ENCODE data around the gene ATP6V1C2.
"Not testable (repeated sequence)": the region's sequence is repeated elsewhere in the genome, so short reads cannot be mapped to it uniquely, and the experiment has no call there.

ATP6V1C2 gene

DNA sequence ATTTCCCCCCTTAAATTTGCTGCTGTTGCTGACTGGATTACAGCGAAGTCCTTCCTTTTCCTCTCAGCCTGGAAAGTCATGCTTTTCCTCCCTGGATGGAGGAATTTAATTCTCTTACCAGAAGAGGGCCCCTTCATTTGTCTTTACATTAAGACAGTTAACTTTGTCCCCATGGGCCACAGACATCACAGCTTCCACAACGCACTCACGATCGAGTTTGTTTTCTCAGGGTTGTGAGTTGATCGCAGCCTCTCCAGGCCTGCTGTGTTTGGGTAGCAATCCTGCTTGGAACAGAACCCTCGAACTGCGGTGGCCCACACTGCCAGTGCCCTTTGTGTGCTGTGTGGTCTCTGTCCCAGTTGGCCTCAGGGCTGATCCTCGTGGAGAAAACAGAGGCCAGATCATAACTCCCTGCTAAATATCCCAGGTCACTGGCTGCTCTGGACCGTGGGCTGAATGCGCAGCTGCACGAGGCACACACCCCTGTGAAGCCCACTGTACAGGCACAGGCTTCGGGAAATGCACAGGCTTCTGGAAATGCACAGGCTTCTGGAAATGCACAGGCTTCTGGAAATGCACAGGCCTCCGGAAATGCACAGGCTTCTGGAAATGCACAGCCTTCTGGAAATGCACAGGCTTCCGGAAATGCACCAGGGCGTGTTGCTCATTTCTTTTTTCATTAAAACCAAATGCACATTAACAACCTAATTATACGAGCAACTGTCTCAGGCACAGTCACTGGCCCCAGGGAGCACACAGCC, 93.3 kb downstream of the ATP6V1C2 start:
- no peak for TF ChIP-seq ZFX (IDR thresholded peaks at IDR 0.05)
- TF ChIP-seq, protein P1, sequence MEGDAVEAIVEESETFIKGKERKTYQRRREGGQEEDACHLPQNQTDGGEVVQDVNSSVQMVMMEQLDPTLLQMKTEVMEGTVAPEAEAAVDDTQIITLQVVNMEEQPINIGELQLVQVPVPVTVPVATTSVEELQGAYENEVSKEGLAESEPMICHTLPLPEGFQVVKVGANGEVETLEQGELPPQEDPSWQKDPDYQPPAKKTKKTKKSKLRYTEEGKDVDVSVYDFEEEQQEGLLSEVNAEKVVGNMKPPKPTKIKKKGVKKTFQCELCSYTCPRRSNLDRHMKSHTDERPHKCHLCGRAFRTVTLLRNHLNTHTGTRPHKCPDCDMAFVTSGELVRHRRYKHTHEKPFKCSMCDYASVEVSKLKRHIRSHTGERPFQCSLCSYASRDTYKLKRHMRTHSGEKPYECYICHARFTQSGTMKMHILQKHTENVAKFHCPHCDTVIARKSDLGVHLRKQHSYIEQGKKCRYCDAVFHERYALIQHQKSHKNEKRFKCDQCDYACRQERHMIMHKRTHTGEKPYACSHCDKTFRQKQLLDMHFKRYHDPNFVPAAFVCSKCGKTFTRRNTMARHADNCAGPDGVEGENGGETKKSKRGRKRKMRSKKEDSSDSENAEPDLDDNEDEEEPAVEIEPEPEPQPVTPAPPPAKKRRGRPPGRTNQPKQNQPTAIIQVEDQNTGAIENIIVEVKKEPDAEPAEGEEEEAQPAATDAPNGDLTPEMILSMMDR (conservative IDR thresholded peaks at IDR 0.05): no peak
- no peak overlapping the region for H3K27ac ChIP-seq

GRCh38 chr2:10817413-10817812, 96.0 kb downstream of the ATP6V1C2 start:
- TF ChIP-seq ZFX (IDR thresholded peaks at IDR 0.05): no peak
- TF ChIP-seq, protein P1 (conservative IDR thresholded peaks at IDR 0.05): no peak; the same call in none of the 2 replicates
- H3K27ac ChIP-seq: no peak overlapping the region

GRCh38 chr2:10818305-10818704, 96.9 kb downstream of the ATP6V1C2 start:
- not testable (repeated sequence) for H3K27ac ChIP-seq

DNA sequence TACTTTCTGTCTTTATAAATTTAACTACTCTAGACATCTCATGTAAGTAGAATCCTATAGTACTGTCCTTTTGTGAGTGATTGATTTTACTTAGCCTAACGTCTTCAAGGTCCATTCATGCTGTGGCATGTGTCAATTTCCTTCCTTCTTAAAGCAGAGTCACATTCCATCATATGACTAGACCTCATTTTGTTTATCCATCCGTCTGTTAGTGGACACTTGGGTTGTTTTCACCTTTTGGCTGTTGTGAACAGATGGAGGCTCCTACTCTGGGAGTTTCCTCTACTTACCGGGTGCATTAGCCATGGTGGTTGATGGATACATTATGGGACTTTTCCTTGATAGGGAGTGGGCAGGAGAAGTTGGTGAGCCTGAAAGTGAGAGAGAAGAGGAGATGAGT, 97.6 kb downstream of the ATP6V1C2 start:
- H3K27ac ChIP-seq: no peak overlapping the region
- TF ChIP-seq, protein P1 (conservative IDR thresholded peaks at IDR 0.05): no peak
- no peak for TF ChIP-seq ZFX (IDR thresholded peaks at IDR 0.05)

GRCh38 chr2:10819714-10820314, 98.4 kb downstream of the ATP6V1C2 start:
- TF ChIP-seq ZFX (IDR thresholded peaks at IDR 0.05): no peak
- TF ChIP-seq, protein P1 (conservative IDR thresholded peaks at IDR 0.05): no peak
- H3K27ac ChIP-seq: no peak overlapping the region

DNA sequence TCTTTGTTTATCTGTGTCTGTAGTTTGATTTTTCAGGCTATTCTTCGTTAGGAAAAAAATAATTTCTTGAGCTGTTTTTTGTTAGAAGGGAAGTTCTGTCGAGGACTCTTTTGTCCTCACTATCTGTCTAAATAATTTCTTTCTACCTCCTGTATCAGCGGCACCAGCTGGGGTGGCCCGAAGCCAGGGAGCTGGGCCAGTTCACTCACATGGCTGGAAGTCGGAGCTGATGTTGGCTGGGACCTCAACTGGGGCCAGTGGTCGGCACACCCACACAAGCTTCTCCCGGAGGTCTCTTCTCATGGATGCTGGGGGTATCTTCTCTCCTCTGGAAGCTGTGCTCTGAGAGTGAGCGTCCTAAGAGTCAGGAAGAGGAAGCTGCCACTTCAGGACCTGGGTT, 99.1 kb downstream of the ATP6V1C2 start:
- TF ChIP-seq, protein P1 (conservative IDR thresholded peaks at IDR 0.05): no peak
- no peak for TF ChIP-seq ZFX (IDR thresholded peaks at IDR 0.05)
- H3K27ac ChIP-seq: no peak overlapping the region

- TF ChIP-seq, protein P1 (conservative IDR thresholded peaks at IDR 0.05): no peak
- no peak for TF ChIP-seq ZFX (IDR thresholded peaks at IDR 0.05)
- no peak overlapping the region for H3K27ac ChIP-seq
These were observed 99.7 kb downstream of the ATP6V1C2 start for GRCh38 chr2:10820978-10821695.
